Heart right ventricle (tissue), 16 donors: ENCODE measurements around the gene CD3G. TPM values are rescaled to one million over a fixed set of nuclear protein-coding genes. Genes with fewer than 3 reads are reported as not detected.

Experiments
- ATAC-seq, 8 donors: fragments of 200-7000 bp; cut with Tn5 transposase; one replicate each; pipeline ENCODE4 v1.9.1; 2020; ENCODE audit warnings: mild to moderate bottlenecking in 8 of 8, moderate library complexity in 8 of 8, moderate number of reproducible peaks in 1 of 8
- DNase-seq, 2 donors: peaks; one replicate each; pipeline ENCODE4 v3.0.0-alpha.2; 2020
- H3K27ac ChIP-seq, 10 donors: fragments of 200-600 bp; sonication (generic) in 2 of 10; one replicate each; pipeline versions ENCODE4 v1.5.0 to v1.8.0; 2020 to 2022; ENCODE audit warnings: mild to moderate bottlenecking in 3 of 10
- H3K27me3 ChIP-seq, 7 donors: fragments of 200-600 bp; one replicate each; pipeline ENCODE4 v1.8.0; 2021 to 2022; ENCODE audit warnings: mild to moderate bottlenecking in 2 of 7
- H3K36me3 ChIP-seq, 9 donors: fragments of 200-600 bp; sonication (generic) in 1 of 9; one replicate each; pipeline versions ENCODE4 v1.5.0 to v1.8.0; 2020 to 2022; ENCODE audit warnings: mild to moderate bottlenecking in 2 of 9
- H3K4me1 ChIP-seq, 9 donors: fragments of 200-600 bp; sonication (generic) in 1 of 9; one replicate each; pipeline versions ENCODE4 v1.5.0 to v1.8.0; 2020 to 2022; ENCODE audit warnings: mild to moderate bottlenecking in 4 of 9
- H3K4me3 ChIP-seq, 10 donors: fragments of 200-600 bp; sonication (generic) in 2 of 10; one replicate each; pipeline versions ENCODE4 v1.5.0 to v1.8.0; 2020 to 2022; ENCODE audit warnings: mild to moderate bottlenecking in 7 of 10, moderate library complexity in 2 of 10
- H3K9me3 ChIP-seq, 11 donors: fragments of 200-600 bp in 10 of 11; sonication (generic) in 2 of 11; one replicate each; pipeline versions ENCODE4 v1.5.0 to v1.8.0; 2013 to 2022; ENCODE audit warnings: mild to moderate bottlenecking in 2 of 11, control low read depth in 1 of 11, moderate library complexity in 1 of 11
- WGBS, 2 donors: extraction: QIAGEN DNeasy Blood & Tissue Kit; methylation state at CpG; one replicate each; pipeline ENCODE4 v1.1.7; 2013; ENCODE audit warnings: inconsistent platforms in 1 of 2; 5-methylcytosine and 5-hydroxymethylcytosine counted together
- intact Hi-C, 10 donors: fragments of 100-400 bp; cut with DNase I; formaldehyde crosslinking; loops; one replicate each; pipeline versions ENCODE4 v1.11.1 to v1.14.2; 2022
- polyA plus RNA-seq, 2 donors: library from polyadenylated mRNA; stranded (reverse); fragments of 200-250 nt; gene quantifications; one replicate each; pipeline ENCODE4 v1.2.3, GENCODE V29; 2013
- total RNA-seq, 10 donors: library from RNA; stranded (reverse); fragmentation: NEBNext Ultra II Directional in 3 of 10; extraction: Animal tissue kit (Norgen Biotek cat#: 25700) in 3 of 10; gene quantifications; one replicate each; pipeline versions ENCODE4 v1.2.1 to v1.2.4, GENCODE V29; 2021 to 2023
- TF ChIP-seq, protein P1 (sequence below), 9 donors: fragments of 200-600 bp; sonication (generic) in 2 of 9; IDR thresholded peaks; one replicate each; pipeline versions ENCODE4 v1.5.0 to v1.8.0; 2021 to 2022; ENCODE audit warnings: antibody characterized with exemption in 9 of 9, mild to moderate bottlenecking in 5 of 9, moderate library complexity in 1 of 9
- donor health status: Arrhythmogenic right ventricular cardiomyopathy.
- donor health status: ischemic (EF 13 %, LVEDD 7.1; RV severe dilation, severe dysfunction).
- donor health status: healthy with polysubstance abuse.
- donor health status: DM: no; HTN: yes; CAD: no.
- donor health status: DM: no; HTN: no; CAD: no.
- donor health status: ischemic (EF 25% LVEDD 6.9; RV normal size, moderate dysfunction).
- donor health status: ischemic (EF 25% LVEDD 5.7; RV mildly dilated, moderate dysfunction).
- donor health status: healthy.
- donor health status: DM: yes; HTN: yes; CAD: no.
- donor health status: Ischemic cardiomyopathy.
- donor health status: ischemic (EF 35%, LVEDD 5.7; RV mildly dilated, moderate dysfunction).
- donor health status: nonischemic (EF 11% LVEDD 7.7; RV severe dilation, severe dysfunction).
- donor health status: DM: yes; HTN: yes; CAD: no.
- donor health status: PGD.
- donor health status: ischemic (EF 29% LVEDD 5.4; RV normal size, mild dysfunction).
- donor health status: nonischemic (EF 23%, LVEDD 6.1; RV moderate dilation, normal function).

Gene CD3G
- total and polyA plus RNA-seq, 12 donors = 0.06 to 5.7 (median 0.39) TPM; not detected in 5

- 97 to 98% methylated on average over 4 of the region's 4 CpGs for whole genome bisulfite sequencing, 2 donors
These were observed 26.6 kb downstream of the CD3G start for GRCh38 chr11:118370774-118371173.

GRCh38 chr11:118373263-118373662 lies 29.1 kb downstream of the CD3G start:
- no peaks in the 10 kb centered on the region for H3K27me3 ChIP-seq
- no peaks in the 10 kb centered on the region for H3K4me1 ChIP-seq
- intact Hi-C loops = no loop called here
- 98 to 100% methylated on average over 2 of the region's 2 CpGs for WGBS, 2 donors
- no peak overlapping the region for H3K27ac ChIP-seq
- H3K9me3 ChIP-seq = no peaks in the 10 kb centered on the region
- TF ChIP-seq, protein P1, sequence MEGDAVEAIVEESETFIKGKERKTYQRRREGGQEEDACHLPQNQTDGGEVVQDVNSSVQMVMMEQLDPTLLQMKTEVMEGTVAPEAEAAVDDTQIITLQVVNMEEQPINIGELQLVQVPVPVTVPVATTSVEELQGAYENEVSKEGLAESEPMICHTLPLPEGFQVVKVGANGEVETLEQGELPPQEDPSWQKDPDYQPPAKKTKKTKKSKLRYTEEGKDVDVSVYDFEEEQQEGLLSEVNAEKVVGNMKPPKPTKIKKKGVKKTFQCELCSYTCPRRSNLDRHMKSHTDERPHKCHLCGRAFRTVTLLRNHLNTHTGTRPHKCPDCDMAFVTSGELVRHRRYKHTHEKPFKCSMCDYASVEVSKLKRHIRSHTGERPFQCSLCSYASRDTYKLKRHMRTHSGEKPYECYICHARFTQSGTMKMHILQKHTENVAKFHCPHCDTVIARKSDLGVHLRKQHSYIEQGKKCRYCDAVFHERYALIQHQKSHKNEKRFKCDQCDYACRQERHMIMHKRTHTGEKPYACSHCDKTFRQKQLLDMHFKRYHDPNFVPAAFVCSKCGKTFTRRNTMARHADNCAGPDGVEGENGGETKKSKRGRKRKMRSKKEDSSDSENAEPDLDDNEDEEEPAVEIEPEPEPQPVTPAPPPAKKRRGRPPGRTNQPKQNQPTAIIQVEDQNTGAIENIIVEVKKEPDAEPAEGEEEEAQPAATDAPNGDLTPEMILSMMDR (IDR thresholded peaks at IDR 0.05) = no peak
- no peak overlapping the region for H3K4me3 ChIP-seq
- DNase-seq = no peak
- no peak for ATAC-seq
- peaks cover 6 to 100% (median 91%) of the 10 kb centered on the region in 9 donors for H3K36me3 ChIP-seq

More at GRCh38 chr11:118370774-118371173, 26.6 kb downstream of the CD3G start:
- TF ChIP-seq, protein P1 (IDR thresholded peaks at IDR 0.05) = no peak
- Histone ChIP-seq H3K4me1 (peaks cover 0 to 11% (median 0%) of the 10 kb centered on the region in 9 donors), H3K36me3 (peaks cover 0 to 100% (median 88%) of the 10 kb centered on the region in 9 donors), H3K27ac (no peak overlapping the region), H3K9me3 (no peaks in the 10 kb centered on the region), H3K27me3 (no peaks in the 10 kb centered on the region), H3K4me3 (no peak overlapping the region)
- intact Hi-C loops = no loop called here
- DNase-seq = no peak
- ATAC-seq = no peak

DNA sequence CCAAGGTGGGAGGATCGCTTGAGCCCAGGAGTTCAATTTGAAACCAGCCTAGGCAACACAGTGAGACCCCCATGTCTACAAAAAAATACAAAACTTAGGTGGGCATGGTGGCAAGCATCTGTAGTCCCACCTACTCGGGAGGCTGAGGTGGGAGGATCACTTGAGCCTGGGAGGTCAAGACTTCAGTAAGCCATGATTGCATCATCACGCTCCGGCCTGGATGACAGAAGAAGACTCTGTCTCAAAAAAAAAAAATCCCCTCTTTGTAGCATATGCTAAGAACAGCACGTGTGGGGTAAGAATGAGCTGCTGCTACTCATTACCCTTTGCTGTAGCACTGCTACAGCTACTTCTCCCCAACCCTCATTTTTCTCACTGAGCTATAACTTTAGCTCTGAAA lies 29.7 kb downstream of the CD3G start:
- peaks cover 6 to 100% (median 91%) of the 10 kb centered on the region in 9 donors for H3K36me3 ChIP-seq
- 96% methylated on average over 5 of the region's 5 CpGs for WGBS, 2 donors
- ATAC-seq = no peak
- no peak overlapping the region for H3K4me3 ChIP-seq
- DNase-seq = no peak
- H3K27ac ChIP-seq = no peak overlapping the region
- TF ChIP-seq, protein P1 (IDR thresholded peaks at IDR 0.05) = no peak
- no peaks in the 10 kb centered on the region for H3K27me3 ChIP-seq
- intact Hi-C loops = no loop called here
- no peaks in the 10 kb centered on the region for H3K4me1 ChIP-seq
- H3K9me3 ChIP-seq = no peaks in the 10 kb centered on the region

- intact Hi-C loops = loop anchor here in 2 of 10 donors (5.0 kb wide), 2 partner anchors 108 to 123 kb away; no protein-coding TSS in a partner anchor
- H3K36me3 ChIP-seq = peaks cover 6 to 100% (median 91%) of the 10 kb centered on the region in 9 donors
These were observed 30.6 kb downstream of the CD3G start for GRCh38 chr11:118374729-118375128.

More at GRCh38 chr11:118374729-118375128, 30.6 kb downstream of the CD3G start:
- H3K4me3 ChIP-seq = no peak overlapping the region
- no peak for DNase-seq
- no peaks in the 10 kb centered on the region for H3K9me3 ChIP-seq
- no peak overlapping the region for H3K27ac ChIP-seq
- no peak for ATAC-seq
- no peaks in the 10 kb centered on the region for H3K27me3 ChIP-seq
- H3K4me1 ChIP-seq = no peaks in the 10 kb centered on the region
- 85 to 87% methylated on average over 3 of the region's 3 CpGs for WGBS, 2 donors
- TF ChIP-seq, protein P1 (IDR thresholded peaks at IDR 0.05) = no peak
